ENCODE data around the gene DPH3. TPM values are rescaled to one million over a fixed set of nuclear protein-coding genes. Genes with fewer than 3 reads are reported as not detected.

Gene DPH3
- total RNA-seq, 1 donor from 2014 or later, result 30.5 TPM

Other genes starting within 250 kb of the DPH3 start
- gene GALNT15, start 90.3 kb downstream of the DPH3 start, total RNA-seq (ENCODE audit: unreplicated experiment), result 0.39 TPM
- 14.6 TPM for gene OXNAD1, start 269 bp upstream of the DPH3 start, total RNA-seq (ENCODE audit: unreplicated experiment)
- 6.4 TPM for gene RFTN1, start 248.8 kb upstream of the DPH3 start, total RNA-seq (ENCODE audit: unreplicated experiment)